Vagina (tissue), 2 donors: ENCODE data around the gene GJA10.

Experiments used
- POLR2A ChIP-seq, 2 donors: fragments of 450-650 bp; IDR thresholded peaks; one replicate each; pipeline ENCODE4 v1.6.1; 2017; ENCODE audit warnings: antibody characterized with exemption in 2 of 2, mild to moderate bottlenecking in 2 of 2, moderate library complexity in 2 of 2
- POLR2AphosphoS5 ChIP-seq, 2 donors: sonication (generic); formaldehyde crosslinking; IDR thresholded peaks; one replicate each; pipeline ENCODE4 v1.9.0; 2017; ENCODE audit warnings: antibody characterized with exemption in 2 of 2, mild to moderate bottlenecking in 2 of 2, low read depth in 1 of 2; ENCODE audit not compliant: insufficient read depth in 1 of 2
- TF ChIP-seq, protein P1 (sequence below), 3 experiments: fragments of 450-650 bp in 2 of 3; fragments of 200-600 bp in 1 of 3; sonication (generic) in 1 of 3; IDR thresholded peaks; one replicate each; pipeline ENCODE4 v1.5.1; 2017 to 2019; ENCODE audit warnings: antibody characterized with exemption in 3 of 3, mild to moderate bottlenecking in 2 of 3, moderate library complexity in 2 of 3

DNA sequence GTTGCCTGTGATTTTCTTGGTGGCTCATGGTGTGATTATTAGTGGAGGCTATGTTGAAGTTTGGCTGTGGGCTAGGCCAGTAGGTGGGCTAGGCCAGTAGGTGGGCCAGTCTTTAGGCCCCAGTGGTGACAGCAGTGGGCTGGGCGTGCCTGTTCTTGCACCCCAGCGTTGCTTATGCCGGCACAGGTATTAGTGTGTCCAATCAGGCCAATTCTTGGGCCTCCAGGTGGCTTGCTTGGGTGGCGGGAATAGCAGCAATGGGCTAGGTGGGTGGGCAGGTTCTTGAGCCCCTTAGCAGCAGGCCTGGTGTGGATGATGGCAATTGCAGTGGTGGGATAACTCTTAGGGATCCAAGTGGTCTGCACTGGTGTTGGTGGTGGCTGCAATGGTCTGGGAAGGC is 22.9 kb downstream of the GJA10 start:
- TF ChIP-seq, protein P1, sequence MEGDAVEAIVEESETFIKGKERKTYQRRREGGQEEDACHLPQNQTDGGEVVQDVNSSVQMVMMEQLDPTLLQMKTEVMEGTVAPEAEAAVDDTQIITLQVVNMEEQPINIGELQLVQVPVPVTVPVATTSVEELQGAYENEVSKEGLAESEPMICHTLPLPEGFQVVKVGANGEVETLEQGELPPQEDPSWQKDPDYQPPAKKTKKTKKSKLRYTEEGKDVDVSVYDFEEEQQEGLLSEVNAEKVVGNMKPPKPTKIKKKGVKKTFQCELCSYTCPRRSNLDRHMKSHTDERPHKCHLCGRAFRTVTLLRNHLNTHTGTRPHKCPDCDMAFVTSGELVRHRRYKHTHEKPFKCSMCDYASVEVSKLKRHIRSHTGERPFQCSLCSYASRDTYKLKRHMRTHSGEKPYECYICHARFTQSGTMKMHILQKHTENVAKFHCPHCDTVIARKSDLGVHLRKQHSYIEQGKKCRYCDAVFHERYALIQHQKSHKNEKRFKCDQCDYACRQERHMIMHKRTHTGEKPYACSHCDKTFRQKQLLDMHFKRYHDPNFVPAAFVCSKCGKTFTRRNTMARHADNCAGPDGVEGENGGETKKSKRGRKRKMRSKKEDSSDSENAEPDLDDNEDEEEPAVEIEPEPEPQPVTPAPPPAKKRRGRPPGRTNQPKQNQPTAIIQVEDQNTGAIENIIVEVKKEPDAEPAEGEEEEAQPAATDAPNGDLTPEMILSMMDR (IDR thresholded peaks at IDR 0.05): no peak
- TF ChIP-seq POLR2A (IDR thresholded peaks at IDR 0.05): no peak
- TF ChIP-seq POLR2AphosphoS5 (IDR thresholded peaks at IDR 0.05; ENCODE audit: insufficient read depth in 1 of 2, low read depth in 1 of 2): no peak
